Osteocyte (in vitro differentiated cells): ENCODE measurements around the gene MYO1B. TPM values are rescaled to one million over a fixed set of nuclear protein-coding genes. Genes with fewer than 3 reads are reported as not detected.

Source experiments
- DNase-seq: peaks from one replicate; pipeline ENCODE4 v3.0.0; 2021; ENCODE audit warnings: mixed read lengths; ENCODE audit not compliant: unreplicated experiment; ENCODE audit errors: extremely low spot score
- H3K27ac Mint-ChIP-seq: one replicate; pipeline ENCODE4 v1.8.0; 2021; ENCODE audit warnings: mild to moderate bottlenecking, mixed read lengths; ENCODE audit not compliant: unreplicated experiment
- H3K27me3 Mint-ChIP-seq: one replicate; pipeline ENCODE4 v1.8.0; 2021; ENCODE audit warnings: mixed read lengths; ENCODE audit not compliant: unreplicated experiment
- H3K36me3 Mint-ChIP-seq: one replicate; pipeline ENCODE4 v1.8.0; 2021; ENCODE audit warnings: mixed read lengths; ENCODE audit not compliant: unreplicated experiment
- H3K4me1 Mint-ChIP-seq: one replicate; pipeline ENCODE4 v1.8.0; 2021; ENCODE audit warnings: mixed read lengths; ENCODE audit not compliant: unreplicated experiment
- H3K4me3 Mint-ChIP-seq: one replicate; pipeline ENCODE4 v1.8.0; 2021; ENCODE audit warnings: mild to moderate bottlenecking, moderate library complexity, mixed read lengths; ENCODE audit not compliant: unreplicated experiment
- H3K9me3 Mint-ChIP-seq: one replicate; pipeline ENCODE4 v1.8.0; 2021; ENCODE audit warnings: mixed read lengths; ENCODE audit not compliant: unreplicated experiment
- total RNA-seq: library from RNA; stranded (reverse); gene quantifications from 2 replicates; pipeline ENCODE4 v1.2.1, GENCODE V29; 2021
- TF ChIP-seq, protein P1 (sequence below): fragments of 200-600 bp; sonication (generic); IDR thresholded peaks from 2 replicates; pipeline ENCODE4 v1.5.0; 2021; ENCODE audit warnings: antibody characterized with exemption, mild to moderate bottlenecking, moderate library complexity

MYO1B gene
- total RNA-seq, 1 donor from 2014 or later, result 91.1 TPM

GRCh38 chr2:191311156-191311555, 66.0 kb downstream of the MYO1B start:
- H3K27ac Mint-ChIP-seq, result no peak overlapping the region
- DNase-seq, result no peak
- TF ChIP-seq, protein P1, sequence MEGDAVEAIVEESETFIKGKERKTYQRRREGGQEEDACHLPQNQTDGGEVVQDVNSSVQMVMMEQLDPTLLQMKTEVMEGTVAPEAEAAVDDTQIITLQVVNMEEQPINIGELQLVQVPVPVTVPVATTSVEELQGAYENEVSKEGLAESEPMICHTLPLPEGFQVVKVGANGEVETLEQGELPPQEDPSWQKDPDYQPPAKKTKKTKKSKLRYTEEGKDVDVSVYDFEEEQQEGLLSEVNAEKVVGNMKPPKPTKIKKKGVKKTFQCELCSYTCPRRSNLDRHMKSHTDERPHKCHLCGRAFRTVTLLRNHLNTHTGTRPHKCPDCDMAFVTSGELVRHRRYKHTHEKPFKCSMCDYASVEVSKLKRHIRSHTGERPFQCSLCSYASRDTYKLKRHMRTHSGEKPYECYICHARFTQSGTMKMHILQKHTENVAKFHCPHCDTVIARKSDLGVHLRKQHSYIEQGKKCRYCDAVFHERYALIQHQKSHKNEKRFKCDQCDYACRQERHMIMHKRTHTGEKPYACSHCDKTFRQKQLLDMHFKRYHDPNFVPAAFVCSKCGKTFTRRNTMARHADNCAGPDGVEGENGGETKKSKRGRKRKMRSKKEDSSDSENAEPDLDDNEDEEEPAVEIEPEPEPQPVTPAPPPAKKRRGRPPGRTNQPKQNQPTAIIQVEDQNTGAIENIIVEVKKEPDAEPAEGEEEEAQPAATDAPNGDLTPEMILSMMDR, result no peak
- no peaks in the 10 kb centered on the region for H3K36me3 Mint-ChIP-seq
- H3K4me1 Mint-ChIP-seq, result peaks cover 10% of the 10 kb centered on the region
- H3K27me3 Mint-ChIP-seq, result no peaks in the 10 kb centered on the region
- no peaks in the 10 kb centered on the region for H3K9me3 Mint-ChIP-seq
- no peak overlapping the region for H3K4me3 Mint-ChIP-seq

DNA sequence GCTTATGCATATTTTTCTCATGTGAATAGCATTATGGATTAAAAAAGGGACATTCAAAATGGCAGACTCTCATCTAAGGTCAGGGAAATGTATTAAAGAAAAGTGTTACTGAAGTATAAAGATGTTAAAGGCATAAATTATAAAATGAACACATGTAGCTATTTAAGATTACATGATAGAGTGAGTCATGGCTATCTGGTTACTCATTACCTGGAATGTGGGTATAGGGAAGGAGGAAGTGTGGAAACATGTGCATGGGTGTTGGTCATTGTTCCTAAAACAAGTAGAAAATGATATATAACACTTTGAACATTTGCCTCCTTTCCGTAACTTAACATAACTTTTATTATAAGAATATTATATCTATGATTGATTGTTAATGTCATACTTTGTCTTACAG, 66.4 kb downstream of the MYO1B start:
- Mint-ChIP-seq H3K27ac (no peak overlapping the region), H3K36me3 (no peaks in the 10 kb centered on the region), H3K27me3 (no peaks in the 10 kb centered on the region), H3K4me1 (peaks cover 11% of the 10 kb centered on the region), H3K4me3 (no peak overlapping the region), H3K9me3 (no peaks in the 10 kb centered on the region)
- TF ChIP-seq, protein P1, result no peak
- no peak for DNase-seq

DNA sequence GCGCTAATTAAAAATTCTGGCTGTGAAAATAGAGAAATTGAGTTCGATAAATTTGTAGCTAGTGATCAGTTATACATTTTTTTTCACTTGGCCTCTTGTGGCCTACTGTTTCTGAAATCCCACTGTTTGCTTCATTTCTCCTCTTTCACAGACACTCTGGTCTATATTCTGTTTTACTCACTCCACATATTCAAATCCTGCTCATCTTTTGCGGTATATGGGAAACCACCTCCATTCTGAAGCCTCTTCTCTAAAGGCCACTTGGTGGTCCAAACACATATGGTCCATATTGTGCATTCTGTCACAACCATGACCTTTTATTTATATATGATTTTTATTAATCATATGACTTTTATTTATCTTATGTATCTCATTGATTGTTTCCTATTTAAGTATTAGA, 67.0 kb downstream of the MYO1B start:
- H3K9me3 Mint-ChIP-seq, result no peaks in the 10 kb centered on the region
- DNase-seq, result no peak
- H3K27ac Mint-ChIP-seq, result no peak overlapping the region
- H3K27me3 Mint-ChIP-seq, result no peaks in the 10 kb centered on the region
- H3K4me1 Mint-ChIP-seq, result peaks cover 16% of the 10 kb centered on the region
- TF ChIP-seq, protein P1, result no peak
- H3K4me3 Mint-ChIP-seq, result no peak overlapping the region
- H3K36me3 Mint-ChIP-seq, result no peaks in the 10 kb centered on the region

DNA sequence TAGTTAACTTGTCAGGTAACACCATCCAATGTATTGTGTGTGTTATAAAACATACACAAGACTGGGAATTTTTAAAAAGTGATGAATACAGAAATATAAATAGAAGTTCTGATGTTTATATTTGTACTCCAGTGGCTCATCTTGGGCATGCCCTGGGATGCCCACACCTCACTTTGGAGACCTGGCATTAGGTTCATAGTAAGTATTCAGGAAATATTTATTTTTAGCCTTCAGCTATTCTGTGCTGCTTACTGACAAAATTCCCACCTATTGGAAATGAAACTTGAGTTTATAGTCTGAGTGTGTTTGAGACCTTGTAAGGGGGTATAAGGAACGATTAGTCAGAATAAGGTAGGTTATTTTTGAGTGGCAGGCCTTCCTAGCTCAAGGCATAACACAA, 67.5 kb downstream of the MYO1B start:
- Mint-ChIP-seq H3K27ac (no peak overlapping the region), H3K4me3 (no peak overlapping the region), H3K4me1 (peaks cover 18% of the 10 kb centered on the region), H3K36me3 (no peaks in the 10 kb centered on the region), H3K27me3 (no peaks in the 10 kb centered on the region), H3K9me3 (no peaks in the 10 kb centered on the region)
- no peak for DNase-seq
- TF ChIP-seq, protein P1, result no peak

- no peaks in the 10 kb centered on the region for H3K9me3 Mint-ChIP-seq
- no peaks in the 10 kb centered on the region for H3K27me3 Mint-ChIP-seq
- no peak overlapping the region for H3K4me3 Mint-ChIP-seq
- H3K4me1 Mint-ChIP-seq, result peaks cover 40% of the 10 kb centered on the region
- DNase-seq, result no peak
- no peak overlapping the region for H3K27ac Mint-ChIP-seq
- TF ChIP-seq, protein P1, result no peak
- H3K36me3 Mint-ChIP-seq, result no peaks in the 10 kb centered on the region
Observed at GRCh38 chr2:191314697-191315364, 69.6 kb downstream of the MYO1B start.
